Keratinocyte (primary cell): ENCODE data around the gene TTLL6. TPM values are rescaled to one million over a fixed set of nuclear protein-coding genes. Genes with fewer than 3 reads are reported as not detected.

ENCODE experiments used
- DNase-seq: peaks from one replicate; pipeline ENCODE4 v3.0.0-alpha.2; 2011; ENCODE audit warnings: low read depth, missing footprints, low spot score
- FAIRE-seq: peaks from 2 replicates; lab custom pipeline; 2011; peaks lifted over from hg19 to GRCh38; lab: Jason Lieb, UNC
- H2AFZ ChIP-seq: 2 replicates; pipeline ENCODE4 v1.6.0; 2012; ENCODE audit warnings: low read length, control low read depth, inconsistent platforms; ENCODE audit not compliant: control insufficient read depth
- H3K27ac ChIP-seq: 2 replicates; pipeline ENCODE4 v1.5.1; 2011; ENCODE audit warnings: low read length; ENCODE audit not compliant: control insufficient read depth, insufficient read depth
- H3K27me3 ChIP-seq: 3 replicates; pipeline ENCODE4 v1.6.0; 2011; ENCODE audit warnings: low read length; ENCODE audit not compliant: control insufficient read depth, insufficient read depth; ENCODE audit errors: extremely low read depth
- H3K36me3 ChIP-seq, 2 experiments: 2 replicates in 1 of 2; 3 replicates in 1 of 2; pipeline ENCODE4 v1.5.1; 2011; ENCODE audit warnings: low read length in 2 of 2, mild to moderate bottlenecking in 1 of 2; ENCODE audit not compliant: control insufficient read depth in 2 of 2, insufficient read depth in 2 of 2; ENCODE audit errors: extremely low read depth in 1 of 2
- H3K4me1 ChIP-seq: 3 replicates; pipeline ENCODE4 v1.5.1; 2011; ENCODE audit warnings: low read length; ENCODE audit not compliant: control insufficient read depth, insufficient read depth; ENCODE audit errors: extremely low read depth
- H3K4me2 ChIP-seq: 3 replicates; pipeline ENCODE4 v1.6.0; 2011; ENCODE audit warnings: low read depth, low read length; ENCODE audit not compliant: control insufficient read depth, insufficient read depth; ENCODE audit errors: extremely low read depth
- H3K4me3 ChIP-seq, 3 experiments: fragments of 200-600 bp in 1 of 3; sonication (generic) in 1 of 3; 2 replicates in 2 of 3; 3 replicates in 1 of 3; pipeline ENCODE4 v1.5.1; 2011 to 2016; ENCODE audit warnings: low read length in 3 of 3, mild to moderate bottlenecking in 3 of 3, control low read depth in 2 of 3, inconsistent platforms in 1 of 3, low read depth in 1 of 3, mixed read lengths in 1 of 3, mixed run types in 1 of 3, moderate library complexity in 1 of 3; ENCODE audit not compliant: control insufficient read depth in 2 of 3, insufficient read depth in 2 of 3; ENCODE audit errors: extremely low read depth in 1 of 3
- H3K79me2 ChIP-seq: 2 replicates; pipeline ENCODE4 v1.6.0; 2012; ENCODE audit warnings: low read length; ENCODE audit not compliant: control insufficient read depth, insufficient read depth
- H3K9ac ChIP-seq: 3 replicates; pipeline ENCODE4 v1.6.0; 2011; ENCODE audit warnings: low read length; ENCODE audit not compliant: control insufficient read depth, insufficient read depth; ENCODE audit errors: extremely low read depth
- H3K9me1 ChIP-seq: 3 replicates; pipeline ENCODE4 v1.6.0; 2011; ENCODE audit warnings: low read length; ENCODE audit not compliant: control insufficient read depth, insufficient read depth; ENCODE audit errors: extremely low read depth
- H3K9me3 ChIP-seq: 2 replicates; pipeline ENCODE4 v1.5.1; 2012; ENCODE audit warnings: low read depth, low read length; ENCODE audit not compliant: control insufficient read depth
- H4K20me1 ChIP-seq: 3 replicates; pipeline ENCODE4 v1.6.0; 2011; ENCODE audit warnings: low read length; ENCODE audit not compliant: control insufficient read depth, insufficient read depth; ENCODE audit errors: extremely low read depth
- CTCF ChIP-seq, 3 experiments: IDR thresholded peaks in 1 of 3; conservative IDR thresholded peaks in 1 of 3; optimal IDR thresholded peaks in 1 of 3; 2 replicates in 2 of 3; 3 replicates in 1 of 3; pipeline versions ENCODE3 to v1.5.1; 2011; ENCODE audit warnings: low read length in 3 of 3, mild to moderate bottlenecking in 3 of 3, moderate library complexity in 2 of 3, control low read depth in 1 of 3, inconsistent platforms in 1 of 3; ENCODE audit not compliant: insufficient read depth in 2 of 3; ENCODE audit errors: extremely low read depth in 1 of 3
- EZH2 ChIP-seq: IDR thresholded peaks from one replicate; pipeline ENCODE4 v1.6.1; 2012; ENCODE audit warnings: inconsistent platforms, mild to moderate bottlenecking, low read length, moderate library complexity
- dilution Hi-C: fragments of 300-500 bp; cut with MboI; formaldehyde crosslinking; loops from one replicate; pipeline ENCODE4 v1.7.0; 2020; ENCODE audit warnings: low sequenced_read_pairs; ENCODE audit not compliant: extremely low pct_ligation_motif_present
- polyA plus RNA-seq, 5 experiments: library from polyadenylated mRNA; depleted of rRNA in 3 of 5; stranded (reverse) in 3 of 5; stranded (forward) in 1 of 5; unstranded in 1 of 5; fragments of >200 nt; gene quantifications; 1 replicate in 1 of 5; 2 replicates in 3 of 5; 3 replicates in 1 of 5; pipeline versions ENCODE4 v1.2.1 to v1.2.3, GENCODE V29; 2011 to 2012; ENCODE audit warnings: missing spikeins in 2 of 5, low read depth in 1 of 5, low replicate concordance in 1 of 5

Gene TTLL6
- polyA plus RNA-seq, 1 donor (not counting 4 experiments of a cell fraction or from before 2014, with no cell fraction given) = not detected

GRCh38 chr17:48831549-48831883 lies 14.5 kb upstream of the TTLL6 start:
- Histone ChIP-seq H3K9me1 (peaks cover 2% of the 10 kb centered on the region), H3K27ac (peak overlapping the region; percentile 93), H3K36me3 (peaks cover 0 to 2% of the 10 kb centered on the region in 2 experiments), H3K79me2 (peaks cover 29% of the 10 kb centered on the region), H4K20me1 (no peaks in the 10 kb centered on the region), H2AFZ (peak overlapping the region; percentile 99), H3K9me3 (no peaks in the 10 kb centered on the region), H3K4me1 (peaks cover 6% of the 10 kb centered on the region), H3K4me2 (peak overlapping the region; percentile 99), H3K9ac (peak overlapping the region; percentile 95), H3K4me3 (peak overlapping the region; percentile 80 to 98 (median 98)), H3K27me3 (no peaks in the 10 kb centered on the region)
- dilution Hi-C loops = no loop called here
- FAIRE-seq = no peak
- DNase-seq = no peak
- TF ChIP-seq CTCF (optimal IDR thresholded peaks at IDR 0.05 in 1 of 3, IDR thresholded peaks at IDR 0.05 in 1 of 3, conservative IDR thresholded peaks at IDR 0.05 in 1 of 3; ENCODE audit: extremely low read depth in 1 of 3, insufficient read depth in 2 of 3, low read length in 3 of 3) (no peak), EZH2 (no peak)

- FAIRE-seq (no peak), DNase-seq (peak; percentile 59)
- Histone ChIP-seq H2AFZ (peak within 1 kb of the TSS; percentile 99), H3K4me1 (peaks cover 6% of the 10 kb centered on the region), H3K36me3 (peaks cover 0 to 2% of the 10 kb centered on the region in 2 experiments), H3K27ac (peak within 1 kb of the TSS; percentile 93), H3K9me1 (peaks cover 2% of the 10 kb centered on the region), H3K9me3 (no peaks in the 10 kb centered on the region), H3K79me2 (peaks cover 24% of the 10 kb centered on the region), H3K9ac (peak within 1 kb of the TSS; percentile 95), H3K4me2 (peak within 1 kb of the TSS; percentile 99), H3K4me3 (peak within 1 kb of the TSS; percentile 80 to 98 (median 98)), H4K20me1 (no peaks in the 10 kb centered on the region), H3K27me3 (no peaks in the 10 kb centered on the region)
- TF ChIP-seq EZH2 (no peak), CTCF (optimal IDR thresholded peaks at IDR 0.05 in 1 of 3, IDR thresholded peaks at IDR 0.05 in 1 of 3, conservative IDR thresholded peaks at IDR 0.05 in 1 of 3; ENCODE audit: extremely low read depth in 1 of 3, insufficient read depth in 2 of 3, low read length in 3 of 3) (peak in 1 of 3 experiments; percentile 5)
- dilution Hi-C loops = no loop called here
Observed at GRCh38 chr17:48830840-48831548, 14.0 kb upstream of the TTLL6 start, which contains the start of gene CALCOCO2. CALCOCO2 (plus strand) TSS chr17:48831035; CDS start chr17:48841708, 10,673 bp downstream.
